DMS114 treated with DMSO at 0.1 percent for 48 hours (cell line): ENCODE measurements around the gene NOS2.
"Not testable (repeated sequence)": the region's sequence is repeated elsewhere in the genome, so short reads cannot be mapped to it uniquely, and the experiment has no call there.

Experiments used
- DNase-seq: peaks from one replicate; lab custom pipeline; 2025; ENCODE audit not compliant: unreplicated experiment; lab: John Stamatoyannopoulos, UW

NOS2 gene

GRCh38 chr17:27800522-27800921 lies at the start of gene NOS2:
Gene NOS2 (minus strand): TSS chr17:27800529. CDS start chr17:27798809, 1,720 bp downstream.
- no peak for DNase-seq

- no peak for DNase-seq
These were observed 49.3 kb upstream of the NOS2 start for GRCh38 chr17:27849474-27850185.

GRCh38 chr17:27848931-27849330 lies 48.6 kb upstream of the NOS2 start:
- DNase-seq = no peak

- not testable (repeated sequence) for DNase-seq
These were observed 46.5 kb upstream of the NOS2 start for GRCh38 chr17:27846808-27847307.

GRCh38 chr17:27846042-27846655 lies 45.8 kb upstream of the NOS2 start:
- no peak for DNase-seq

GRCh38 chr17:27845264-27846041 lies 45.1 kb upstream of the NOS2 start:
- no peak for DNase-seq

GRCh38 chr17:27840688-27841087 lies 40.4 kb upstream of the NOS2 start:
- DNase-seq = no peak

GRCh38 chr17:27840406-27840678 lies 40.0 kb upstream of the NOS2 start:
- DNase-seq = not testable (repeated sequence)

- not testable (repeated sequence) for DNase-seq
These were observed 39.5 kb upstream of the NOS2 start for GRCh38 chr17:27839571-27840405.

GRCh38 chr17:27838607-27839006 lies 38.3 kb upstream of the NOS2 start:
- not testable (repeated sequence) for DNase-seq

- DNase-seq = not testable (repeated sequence)
These were observed 37.4 kb upstream of the NOS2 start for GRCh38 chr17:27837769-27838168.

GRCh38 chr17:27836651-27837050 lies 36.3 kb upstream of the NOS2 start:
- no peak for DNase-seq

GRCh38 chr17:27834571-27834970 lies 34.2 kb upstream of the NOS2 start:
- DNase-seq = no peak

GRCh38 chr17:27832831-27833230 lies 32.5 kb upstream of the NOS2 start:
- DNase-seq = no peak

- not testable (repeated sequence) for DNase-seq
These were observed 29.6 kb upstream of the NOS2 start for GRCh38 chr17:27829888-27830287.

GRCh38 chr17:27829143-27829711 lies 28.9 kb upstream of the NOS2 start:
- not testable (repeated sequence) for DNase-seq

- no peak for DNase-seq
These were observed 25.1 kb upstream of the NOS2 start for GRCh38 chr17:27825459-27825858.

- DNase-seq = no peak
These were observed 24.4 kb upstream of the NOS2 start for GRCh38 chr17:27824745-27825144.

- no peak for DNase-seq
These were observed 23.9 kb upstream of the NOS2 start for GRCh38 chr17:27824176-27824715.

- DNase-seq = not testable (repeated sequence)
These were observed 21.8 kb upstream of the NOS2 start for GRCh38 chr17:27822108-27822507.
